SK-N-SH (cell line): Measurements from ENCODE around the gene FNDC3B.

ENCODE experiments used
- EP300 ChIP-seq, 2 experiments: IDR thresholded peaks; 2 replicates each; pipeline versions ENCODE4 v1.4.0 to v1.6.1; 2012; ENCODE audit warnings: borderline replicate concordance in 1 of 2, low read depth in 1 of 2, low read length in 1 of 2
- FOXJ3 ChIP-seq: sonication (generic); formaldehyde crosslinking; IDR thresholded peaks from 2 replicates; pipeline ENCODE4 v1.5.1; 2020; ENCODE audit warnings: mild to moderate bottlenecking, missing genetic modification reagents
- GABPA ChIP-seq: IDR thresholded peaks from 2 replicates; pipeline ENCODE4 v1.4.0; 2012; ENCODE audit warnings: low read depth, mild to moderate bottlenecking
- NFIC ChIP-seq: IDR thresholded peaks from 2 replicates; pipeline ENCODE4 v1.4.0; 2012; ENCODE audit warnings: borderline replicate concordance
- POLR2AphosphoS5 ChIP-seq: IDR thresholded peaks from 2 replicates; pipeline ENCODE4 v1.6.1; 2012; ENCODE audit warnings: low read depth, low read length
- RXRA ChIP-seq: IDR thresholded peaks from 2 replicates; pipeline ENCODE4 v1.4.0; 2012; ENCODE audit warnings: low read depth, mild to moderate bottlenecking, borderline replicate concordance
- TF ChIP-seq, protein P1 (sequence below): fragments of 200-600 bp; sonication (generic); IDR thresholded peaks from 2 replicates; pipeline ENCODE4 v1.6.1; 2017; ENCODE audit warnings: antibody characterized with exemption, mild to moderate bottlenecking, moderate library complexity
- TF ChIP-seq, protein P2 (sequence below): fragments of 150-350 bp; IDR thresholded peaks from 2 replicates; pipeline ENCODE4 v1.6.1; 2016; ENCODE audit warnings: mild to moderate bottlenecking, low read depth, low read length
- TF ChIP-seq, protein P3 (sequence below): IDR thresholded peaks from 2 replicates; pipeline ENCODE4 v1.4.0; 2012; ENCODE audit warnings: low read depth, borderline replicate concordance

DNA sequence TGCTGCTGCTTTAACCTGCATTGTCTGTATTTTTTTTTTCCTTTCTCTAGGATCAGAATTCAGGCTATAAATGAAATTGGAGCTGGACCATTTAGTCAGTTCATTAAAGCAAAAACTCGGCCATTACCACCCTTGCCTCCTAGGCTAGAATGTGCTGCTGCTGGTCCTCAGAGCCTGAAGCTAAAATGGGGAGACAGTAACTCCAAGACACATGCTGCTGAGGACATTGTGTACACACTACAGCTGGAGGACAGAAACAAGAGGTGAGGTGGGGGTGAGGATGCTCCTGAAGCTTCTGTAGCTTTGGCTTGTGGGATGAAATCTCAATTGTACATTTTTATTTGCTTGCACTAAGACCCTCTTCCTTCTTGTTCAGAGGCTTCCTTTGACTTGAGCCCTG, 323.2 kb downstream of the FNDC3B start:
- TF ChIP-seq, protein P1, sequence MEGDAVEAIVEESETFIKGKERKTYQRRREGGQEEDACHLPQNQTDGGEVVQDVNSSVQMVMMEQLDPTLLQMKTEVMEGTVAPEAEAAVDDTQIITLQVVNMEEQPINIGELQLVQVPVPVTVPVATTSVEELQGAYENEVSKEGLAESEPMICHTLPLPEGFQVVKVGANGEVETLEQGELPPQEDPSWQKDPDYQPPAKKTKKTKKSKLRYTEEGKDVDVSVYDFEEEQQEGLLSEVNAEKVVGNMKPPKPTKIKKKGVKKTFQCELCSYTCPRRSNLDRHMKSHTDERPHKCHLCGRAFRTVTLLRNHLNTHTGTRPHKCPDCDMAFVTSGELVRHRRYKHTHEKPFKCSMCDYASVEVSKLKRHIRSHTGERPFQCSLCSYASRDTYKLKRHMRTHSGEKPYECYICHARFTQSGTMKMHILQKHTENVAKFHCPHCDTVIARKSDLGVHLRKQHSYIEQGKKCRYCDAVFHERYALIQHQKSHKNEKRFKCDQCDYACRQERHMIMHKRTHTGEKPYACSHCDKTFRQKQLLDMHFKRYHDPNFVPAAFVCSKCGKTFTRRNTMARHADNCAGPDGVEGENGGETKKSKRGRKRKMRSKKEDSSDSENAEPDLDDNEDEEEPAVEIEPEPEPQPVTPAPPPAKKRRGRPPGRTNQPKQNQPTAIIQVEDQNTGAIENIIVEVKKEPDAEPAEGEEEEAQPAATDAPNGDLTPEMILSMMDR, result no peak
- TF ChIP-seq EP300 (IDR thresholded peaks at IDR 0.05; ENCODE audit: borderline replicate concordance in 1 of 2, low read depth in 1 of 2, low read length in 1 of 2), result no peak
- no peak for TF ChIP-seq NFIC
- TF ChIP-seq RXRA, result no peak
- TF ChIP-seq FOXJ3 (CRISPR knock-in tag), result no peak
- TF ChIP-seq, protein P2, sequence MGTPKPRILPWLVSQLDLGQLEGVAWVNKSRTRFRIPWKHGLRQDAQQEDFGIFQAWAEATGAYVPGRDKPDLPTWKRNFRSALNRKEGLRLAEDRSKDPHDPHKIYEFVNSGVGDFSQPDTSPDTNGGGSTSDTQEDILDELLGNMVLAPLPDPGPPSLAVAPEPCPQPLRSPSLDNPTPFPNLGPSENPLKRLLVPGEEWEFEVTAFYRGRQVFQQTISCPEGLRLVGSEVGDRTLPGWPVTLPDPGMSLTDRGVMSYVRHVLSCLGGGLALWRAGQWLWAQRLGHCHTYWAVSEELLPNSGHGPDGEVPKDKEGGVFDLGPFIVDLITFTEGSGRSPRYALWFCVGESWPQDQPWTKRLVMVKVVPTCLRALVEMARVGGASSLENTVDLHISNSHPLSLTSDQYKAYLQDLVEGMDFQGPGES, result no peak
- TF ChIP-seq, protein P3, sequence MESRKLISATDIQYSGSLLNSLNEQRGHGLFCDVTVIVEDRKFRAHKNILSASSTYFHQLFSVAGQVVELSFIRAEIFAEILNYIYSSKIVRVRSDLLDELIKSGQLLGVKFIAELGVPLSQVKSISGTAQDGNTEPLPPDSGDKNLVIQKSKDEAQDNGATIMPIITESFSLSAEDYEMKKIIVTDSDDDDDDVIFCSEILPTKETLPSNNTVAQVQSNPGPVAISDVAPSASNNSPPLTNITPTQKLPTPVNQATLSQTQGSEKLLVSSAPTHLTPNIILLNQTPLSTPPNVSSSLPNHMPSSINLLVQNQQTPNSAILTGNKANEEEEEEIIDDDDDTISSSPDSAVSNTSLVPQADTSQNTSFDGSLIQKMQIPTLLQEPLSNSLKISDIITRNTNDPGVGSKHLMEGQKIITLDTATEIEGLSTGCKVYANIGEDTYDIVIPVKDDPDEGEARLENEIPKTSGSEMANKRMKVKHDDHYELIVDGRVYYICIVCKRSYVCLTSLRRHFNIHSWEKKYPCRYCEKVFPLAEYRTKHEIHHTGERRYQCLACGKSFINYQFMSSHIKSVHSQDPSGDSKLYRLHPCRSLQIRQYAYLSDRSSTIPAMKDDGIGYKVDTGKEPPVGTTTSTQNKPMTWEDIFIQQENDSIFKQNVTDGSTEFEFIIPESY, result no peak
- TF ChIP-seq POLR2AphosphoS5, result no peak
- TF ChIP-seq GABPA, result no peak
